ENCODE data around the gene CTNNA3. TPM values are rescaled to one million over a fixed set of nuclear protein-coding genes. Genes with fewer than 3 reads are reported as not detected.

The CTNNA3 gene
- total RNA-seq, 1 donor = not detected

- H3K27ac ChIP-seq (ENCODE audit: low read depth, low read length) = no peak overlapping the region
Observed at GRCh38 chr10:66762218-66762729, 933.7 kb downstream of the CTNNA3 start.

GRCh38 chr10:66760941-66761340 is 935.1 kb downstream of the CTNNA3 start:
- Histone ChIP-seq H3K36me3 (ENCODE audit: insufficient read depth, low read length) (no peaks in the 10 kb centered on the region), H3K9me3 (ENCODE audit: low read depth, low read length) (no peaks in the 10 kb centered on the region), H3K4me1 (ENCODE audit: insufficient read depth, low read length) (no peaks in the 10 kb centered on the region), H3K27ac (ENCODE audit: low read depth, low read length) (no peak overlapping the region), H3K4me3 (ENCODE audit: insufficient read depth, low read length) (no peak overlapping the region), H3K4me2 (ENCODE audit: insufficient read depth, low read length) (no peak overlapping the region), H4K20me1 (ENCODE audit: insufficient read depth, low read length) (no peaks in the 10 kb centered on the region), H2AFZ (ENCODE audit: low read length) (no peak overlapping the region), H3K79me2 (ENCODE audit: insufficient read depth, low read length) (no peaks in the 10 kb centered on the region), H3K27me3 (ENCODE audit: insufficient read depth, low read length) (no peaks in the 10 kb centered on the region)
- no peak for TF ChIP-seq CTCF (IDR thresholded peaks at IDR 0.05; ENCODE audit: extremely low read depth, low read depth, low read length)
- DNase-seq (ENCODE audit: insufficient read length, low spot score, missing footprints) = no peak

More at GRCh38 chr10:66762218-66762729, 933.7 kb downstream of the CTNNA3 start:
- no peak overlapping the region for H2AFZ ChIP-seq (ENCODE audit: low read length)
- H3K36me3 ChIP-seq (ENCODE audit: insufficient read depth, low read length) = no peaks in the 10 kb centered on the region
- no peaks in the 10 kb centered on the region for H3K9me3 ChIP-seq (ENCODE audit: low read depth, low read length)
- no peak for DNase-seq (ENCODE audit: insufficient read length, low spot score, missing footprints)
- no peak overlapping the region for H3K4me2 ChIP-seq (ENCODE audit: insufficient read depth, low read length)
- H3K4me1 ChIP-seq (ENCODE audit: insufficient read depth, low read length) = no peaks in the 10 kb centered on the region
- no peaks in the 10 kb centered on the region for H3K79me2 ChIP-seq (ENCODE audit: insufficient read depth, low read length)
- H3K4me3 ChIP-seq (ENCODE audit: insufficient read depth, low read length) = no peak overlapping the region
- no peaks in the 10 kb centered on the region for H3K27me3 ChIP-seq (ENCODE audit: insufficient read depth, low read length)
- no peak for TF ChIP-seq CTCF (IDR thresholded peaks at IDR 0.05; ENCODE audit: extremely low read depth, low read depth, low read length)
- no peaks in the 10 kb centered on the region for H4K20me1 ChIP-seq (ENCODE audit: insufficient read depth, low read length)

GRCh38 chr10:66755474-66755873 is 940.5 kb downstream of the CTNNA3 start:
- Histone ChIP-seq H3K4me2 (ENCODE audit: insufficient read depth, low read length) (no peak overlapping the region), H3K36me3 (ENCODE audit: insufficient read depth, low read length) (no peaks in the 10 kb centered on the region), H3K9me3 (ENCODE audit: low read depth, low read length) (no peaks in the 10 kb centered on the region), H2AFZ (ENCODE audit: low read length) (no peak overlapping the region), H3K4me3 (ENCODE audit: insufficient read depth, low read length) (no peak overlapping the region), H4K20me1 (ENCODE audit: insufficient read depth, low read length) (no peaks in the 10 kb centered on the region), H3K27ac (ENCODE audit: low read depth, low read length) (no peak overlapping the region), H3K4me1 (ENCODE audit: insufficient read depth, low read length) (no peaks in the 10 kb centered on the region), H3K79me2 (ENCODE audit: insufficient read depth, low read length) (no peaks in the 10 kb centered on the region), H3K27me3 (ENCODE audit: insufficient read depth, low read length) (no peaks in the 10 kb centered on the region)
- no peak for DNase-seq (ENCODE audit: insufficient read length, low spot score, missing footprints)
- TF ChIP-seq CTCF (IDR thresholded peaks at IDR 0.05; ENCODE audit: extremely low read depth, low read depth, low read length) = no peak

- Histone ChIP-seq H3K79me2 (ENCODE audit: insufficient read depth, low read length) (no peaks in the 10 kb centered on the region), H3K4me3 (ENCODE audit: insufficient read depth, low read length) (no peak overlapping the region), H3K27ac (ENCODE audit: low read depth, low read length) (no peak overlapping the region), H3K36me3 (ENCODE audit: insufficient read depth, low read length) (no peaks in the 10 kb centered on the region), H3K4me1 (ENCODE audit: insufficient read depth, low read length) (peaks cover 2% of the 10 kb centered on the region), H4K20me1 (ENCODE audit: insufficient read depth, low read length) (no peaks in the 10 kb centered on the region), H3K9me3 (ENCODE audit: low read depth, low read length) (no peaks in the 10 kb centered on the region), H2AFZ (ENCODE audit: low read length) (no peak overlapping the region), H3K4me2 (ENCODE audit: insufficient read depth, low read length) (no peak overlapping the region), H3K27me3 (ENCODE audit: insufficient read depth, low read length) (no peaks in the 10 kb centered on the region)
- no peak for TF ChIP-seq CTCF (IDR thresholded peaks at IDR 0.05; ENCODE audit: extremely low read depth, low read depth, low read length)
- no peak for DNase-seq (ENCODE audit: insufficient read length, low spot score, missing footprints)
Observed at GRCh38 chr10:66752714-66753113, 943.3 kb downstream of the CTNNA3 start.

Measured in osteoblast (primary cell).